Measurements from ENCODE around the gene ZNF804B.

Gene ZNF804B

DNA sequence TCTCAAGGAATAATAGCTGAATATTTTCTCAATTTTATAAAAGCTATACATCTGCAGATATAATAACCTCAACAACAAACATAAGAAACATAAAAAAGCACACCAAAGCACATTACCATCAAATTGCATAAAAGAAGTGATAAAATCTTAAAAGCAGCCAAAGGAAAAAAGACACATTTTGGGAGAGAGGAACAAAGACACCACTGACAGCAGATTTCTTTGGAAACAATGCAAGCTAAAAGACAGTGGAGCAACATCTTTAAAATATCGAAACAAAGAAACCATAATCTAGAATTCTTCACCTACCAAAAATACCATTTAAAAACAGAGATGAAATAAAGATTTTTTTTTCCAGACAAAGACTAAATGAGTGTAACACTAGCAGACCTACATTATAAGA, 91.7 kb downstream of the ZNF804B start:
- TF ChIP-seq, protein P1, sequence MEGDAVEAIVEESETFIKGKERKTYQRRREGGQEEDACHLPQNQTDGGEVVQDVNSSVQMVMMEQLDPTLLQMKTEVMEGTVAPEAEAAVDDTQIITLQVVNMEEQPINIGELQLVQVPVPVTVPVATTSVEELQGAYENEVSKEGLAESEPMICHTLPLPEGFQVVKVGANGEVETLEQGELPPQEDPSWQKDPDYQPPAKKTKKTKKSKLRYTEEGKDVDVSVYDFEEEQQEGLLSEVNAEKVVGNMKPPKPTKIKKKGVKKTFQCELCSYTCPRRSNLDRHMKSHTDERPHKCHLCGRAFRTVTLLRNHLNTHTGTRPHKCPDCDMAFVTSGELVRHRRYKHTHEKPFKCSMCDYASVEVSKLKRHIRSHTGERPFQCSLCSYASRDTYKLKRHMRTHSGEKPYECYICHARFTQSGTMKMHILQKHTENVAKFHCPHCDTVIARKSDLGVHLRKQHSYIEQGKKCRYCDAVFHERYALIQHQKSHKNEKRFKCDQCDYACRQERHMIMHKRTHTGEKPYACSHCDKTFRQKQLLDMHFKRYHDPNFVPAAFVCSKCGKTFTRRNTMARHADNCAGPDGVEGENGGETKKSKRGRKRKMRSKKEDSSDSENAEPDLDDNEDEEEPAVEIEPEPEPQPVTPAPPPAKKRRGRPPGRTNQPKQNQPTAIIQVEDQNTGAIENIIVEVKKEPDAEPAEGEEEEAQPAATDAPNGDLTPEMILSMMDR (IDR thresholded peaks at IDR 0.05; ENCODE audit: low read depth, low read length), result no peak
- no peak for DNase-seq (ENCODE audit: low read depth in 2 of 2)
- no peak overlapping the region for H3K4me3 ChIP-seq (replicated peaks in 1 of 2; ENCODE audit: low read depth in 2 of 2, low read length in 2 of 2)

DNA sequence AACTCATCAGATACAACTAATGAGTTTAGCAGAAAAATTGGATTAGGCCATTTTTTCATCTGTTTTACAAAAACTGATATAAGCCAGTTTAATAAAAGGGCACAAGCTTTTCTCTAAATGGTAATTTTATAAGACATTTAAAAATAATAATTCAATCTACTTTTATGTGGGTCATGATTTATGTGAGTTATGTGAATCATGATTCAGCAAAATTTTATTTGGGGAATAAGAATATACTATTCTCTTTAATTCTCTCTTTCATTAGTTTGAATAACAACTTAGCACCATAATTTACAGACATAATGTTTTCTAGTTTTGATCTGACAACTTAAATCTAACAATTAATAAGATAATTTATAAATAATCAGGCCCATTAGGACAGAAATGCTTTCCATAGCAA, 99.8 kb downstream of the ZNF804B start:
- no peak for DNase-seq (ENCODE audit: low read depth in 2 of 2)
- H3K4me3 ChIP-seq (replicated peaks in 1 of 2; ENCODE audit: low read depth in 2 of 2, low read length in 2 of 2), result no peak overlapping the region
- TF ChIP-seq, protein P1 (IDR thresholded peaks at IDR 0.05; ENCODE audit: low read depth, low read length), result no peak

DNA sequence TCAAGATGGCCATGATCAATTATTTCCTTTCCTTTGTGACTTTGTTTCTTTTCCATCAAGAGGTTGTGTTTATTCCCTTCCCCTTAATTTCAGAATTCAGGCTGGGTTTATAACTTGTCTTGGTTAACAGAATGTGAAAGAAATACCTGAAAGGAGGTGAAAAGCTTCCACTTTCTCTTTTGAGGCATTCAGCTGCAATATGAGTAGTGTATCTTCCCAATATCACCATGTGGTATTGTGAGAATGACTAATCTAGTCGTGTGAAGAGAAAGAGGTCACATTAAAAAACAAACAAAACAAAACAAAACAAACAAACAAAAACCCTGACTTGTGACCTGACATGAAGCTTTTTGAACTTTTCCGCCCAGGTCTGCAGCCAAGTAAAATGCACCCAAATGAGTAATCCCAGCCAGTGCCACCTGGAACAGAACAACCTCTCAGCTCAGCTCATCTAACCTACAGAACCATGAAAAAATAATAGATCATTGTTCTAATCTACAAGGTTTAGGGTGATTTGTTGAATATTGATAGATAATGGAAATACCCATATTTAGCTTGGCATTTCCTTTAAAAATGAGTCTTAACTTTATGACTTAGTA, 106.9 kb downstream of the ZNF804B start:
- no peak overlapping the region for H3K4me3 ChIP-seq (replicated peaks in 1 of 2; ENCODE audit: low read depth in 2 of 2, low read length in 2 of 2)
- no peak for DNase-seq (ENCODE audit: low read depth in 2 of 2)
- TF ChIP-seq, protein P1 (IDR thresholded peaks at IDR 0.05; ENCODE audit: low read depth, low read length), result no peak

DNA sequence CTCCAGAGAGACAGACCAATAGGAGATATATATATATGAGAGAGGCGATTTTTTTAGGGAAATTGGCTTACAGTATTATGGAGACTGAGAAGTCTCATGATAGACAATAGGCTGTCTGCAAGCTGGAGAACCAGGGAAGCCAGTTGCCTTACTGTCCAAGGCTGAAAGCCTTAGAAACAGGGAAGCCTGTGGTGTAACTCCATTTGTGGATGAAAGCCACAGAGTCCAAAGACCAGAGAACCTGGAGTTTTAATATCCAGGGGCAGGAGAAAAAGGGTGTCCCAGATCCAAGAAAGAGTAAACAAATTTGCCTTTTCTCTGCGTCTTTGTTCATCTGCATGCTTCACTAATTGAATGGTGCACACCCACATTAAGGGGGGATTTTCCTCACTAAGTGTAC, 107.7 kb downstream of the ZNF804B start:
- TF ChIP-seq, protein P1 (IDR thresholded peaks at IDR 0.05; ENCODE audit: low read depth, low read length), result no peak
- no peak overlapping the region for H3K4me3 ChIP-seq (replicated peaks in 1 of 2; ENCODE audit: low read depth in 2 of 2, low read length in 2 of 2)
- DNase-seq (ENCODE audit: low read depth in 2 of 2), result no peak

DNA sequence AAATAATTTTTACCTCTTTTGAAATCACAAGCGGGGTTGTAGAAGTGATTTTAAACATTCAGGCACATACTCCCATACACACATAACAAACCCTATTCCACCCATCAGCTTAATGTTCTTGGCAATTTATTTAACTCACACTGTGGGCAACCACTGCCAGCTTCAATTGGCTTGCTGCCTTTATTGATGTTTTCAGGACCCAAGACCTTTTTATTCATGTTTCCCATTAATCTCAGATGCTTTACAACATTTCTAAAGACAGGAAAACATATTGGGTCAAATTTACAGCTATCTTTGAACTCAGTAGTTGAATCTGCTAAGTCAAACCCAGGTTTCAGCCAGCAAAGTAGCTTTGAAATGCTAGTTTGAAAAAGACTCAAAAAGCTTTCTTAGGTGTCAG, 109.0 kb downstream of the ZNF804B start:
- TF ChIP-seq, protein P1 (IDR thresholded peaks at IDR 0.05; ENCODE audit: low read depth, low read length), result no peak
- no peak overlapping the region for H3K4me3 ChIP-seq (replicated peaks in 1 of 2; ENCODE audit: low read depth in 2 of 2, low read length in 2 of 2)
- DNase-seq (ENCODE audit: low read depth in 2 of 2), result no peak

DNA sequence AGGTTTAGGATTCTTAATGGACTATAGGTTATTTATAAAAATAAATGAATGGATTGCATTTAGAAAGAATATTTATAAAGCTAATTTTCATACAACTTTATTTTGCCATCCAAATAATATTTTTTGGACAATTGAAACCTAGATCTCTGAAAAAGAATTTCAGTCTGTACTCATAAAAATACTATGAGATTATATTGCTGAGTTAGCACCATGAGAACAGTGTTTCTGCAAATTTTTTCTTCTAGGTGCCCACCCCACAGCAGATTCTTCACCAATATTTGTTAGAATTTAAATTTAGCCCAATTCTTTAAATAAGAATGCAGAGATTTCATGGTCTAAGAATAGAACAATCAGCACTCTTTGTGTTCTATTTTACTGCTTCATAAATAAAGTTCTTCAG, 121.6 kb downstream of the ZNF804B start:
- no peak for DNase-seq (ENCODE audit: low read depth in 2 of 2)
- H3K4me3 ChIP-seq (replicated peaks in 1 of 2; ENCODE audit: low read depth in 2 of 2, low read length in 2 of 2), result no peak overlapping the region
- TF ChIP-seq, protein P1 (IDR thresholded peaks at IDR 0.05; ENCODE audit: low read depth, low read length), result no peak

DNA sequence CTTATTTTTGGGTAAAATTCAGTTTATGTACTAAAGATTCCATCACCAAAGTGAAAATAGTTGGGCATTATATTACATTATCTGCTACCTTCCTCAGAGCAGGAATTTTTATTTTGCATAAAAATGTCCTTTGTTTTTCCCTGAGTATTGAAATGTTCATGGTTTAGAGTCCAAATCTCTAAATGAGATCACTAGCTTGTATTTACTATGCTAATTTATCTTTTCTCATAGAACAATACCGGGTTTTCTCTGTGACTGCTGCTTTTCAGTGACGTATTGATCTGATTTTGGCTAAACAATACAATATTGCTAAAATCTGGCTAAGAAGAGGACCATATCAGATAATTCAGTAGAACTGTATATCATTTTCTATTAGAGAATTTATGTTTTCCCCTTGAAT, 125.6 kb downstream of the ZNF804B start:
- TF ChIP-seq, protein P1 (IDR thresholded peaks at IDR 0.05; ENCODE audit: low read depth, low read length), result no peak
- no peak for DNase-seq (ENCODE audit: low read depth in 2 of 2)
- H3K4me3 ChIP-seq (replicated peaks in 1 of 2; ENCODE audit: low read depth in 2 of 2, low read length in 2 of 2), result no peak overlapping the region
